Brain microvascular endothelial cell (primary cell): ENCODE measurements around the gene DNALI1.

Experiments used
- DNase-seq: peaks from one replicate; pipeline ENCODE4 v3.0.0-alpha.2; 2020
- H3K27ac ChIP-seq: fragments of 250-450 bp; sonication (Bioruptor Pico); 2 replicates; pipeline ENCODE4 v1.5.1; 2020; ENCODE audit warnings: mild to moderate bottlenecking, moderate library complexity
- H3K27me3 ChIP-seq: fragments of 250-450 bp; sonication (Bioruptor Pico); replicated peaks from 2 replicates; pipeline ENCODE4 v1.5.1; 2020; ENCODE audit warnings: mild to moderate bottlenecking
- H3K36me3 ChIP-seq: fragments of 250-450 bp; sonication (Bioruptor Pico); replicated peaks from 2 replicates; pipeline ENCODE4 v1.5.1; 2020; ENCODE audit warnings: mild to moderate bottlenecking
- H3K4me3 ChIP-seq: 2 replicates; pipeline ENCODE4 v1.5.1; 2011; ENCODE audit warnings: low read depth, mild to moderate bottlenecking, control low read depth, low read length, moderate library complexity
- CTCF ChIP-seq: IDR thresholded peaks from 2 replicates; pipeline ENCODE4 v1.5.1; 2011; ENCODE audit warnings: low read depth, mild to moderate bottlenecking, moderate library complexity, low read length, control low read depth, inconsistent platforms; ENCODE audit errors: missing control alignments
- in situ Hi-C: cut with HindIII; loops from 2 replicates; pipeline ENCODE4 v1.10.0; 2017; ENCODE audit warnings: low sequenced_read_pairs, low pct_ligation_motif_present

Gene DNALI1

GRCh38 chr1:37561133-37562132 lies 4.7 kb downstream of the DNALI1 start:
- DNase-seq = peak; percentile 20
- no peak overlapping the region for H3K27ac ChIP-seq
- H3K36me3 ChIP-seq = peaks cover 25% of the 10 kb centered on the region
- in situ Hi-C loops = no loop called here
- H3K4me3 ChIP-seq = no peak overlapping the region
- TF ChIP-seq CTCF = peak; percentile 75
- no peaks in the 10 kb centered on the region for H3K27me3 ChIP-seq

- H3K27me3 ChIP-seq = no peaks in the 10 kb centered on the region
- no peak overlapping the region for H3K27ac ChIP-seq
- H3K4me3 ChIP-seq = no peak overlapping the region
- peaks cover 41% of the 10 kb centered on the region for H3K36me3 ChIP-seq
- in situ Hi-C loops = no loop called here
- DNase-seq = no peak
- TF ChIP-seq CTCF = no peak
Measured at GRCh38 chr1:37562984-37563383, 6.2 kb downstream of the DNALI1 start.

GRCh38 chr1:37564892-37565291 lies 8.2 kb downstream of the DNALI1 start:
- Histone ChIP-seq H3K27me3 (no peaks in the 10 kb centered on the region), H3K27ac (no peak overlapping the region), H3K36me3 (peaks cover 60% of the 10 kb centered on the region), H3K4me3 (no peak overlapping the region)
- in situ Hi-C loops = no loop called here
- DNase-seq = no peak
- TF ChIP-seq CTCF = no peak

GRCh38 chr1:37567023-37567422 lies 10.3 kb downstream of the DNALI1 start:
- Histone ChIP-seq H3K36me3 (peaks cover 74% of the 10 kb centered on the region), H3K27ac (no peak overlapping the region), H3K27me3 (no peaks in the 10 kb centered on the region), H3K4me3 (no peak overlapping the region)
- in situ Hi-C loops = no loop called here
- DNase-seq = no peak
- no peak for TF ChIP-seq CTCF

GRCh38 chr1:37570528-37571334 lies 14.0 kb downstream of the DNALI1 start:
- no peak for DNase-seq
- no peak for TF ChIP-seq CTCF
- H3K36me3 ChIP-seq = peaks cover 94% of the 10 kb centered on the region
- no peaks in the 10 kb centered on the region for H3K27me3 ChIP-seq
- H3K27ac ChIP-seq = no peak overlapping the region
- in situ Hi-C loops = no loop called here
- H3K4me3 ChIP-seq = no peak overlapping the region
